Keratinocyte (primary cell): ENCODE results near the gene BNC2. TPM values are rescaled to one million over a fixed set of nuclear protein-coding genes. Genes with fewer than 3 reads are reported as not detected.

ENCODE experiments used
- DNase-seq: peaks from one replicate; pipeline ENCODE4 v3.0.0-alpha.2; 2011; ENCODE audit warnings: low read depth, missing footprints, low spot score
- FAIRE-seq: peaks from 2 replicates; lab custom pipeline; 2011; peaks lifted over from hg19 to GRCh38; lab: Jason Lieb, UNC
- H2AFZ ChIP-seq: 2 replicates; pipeline ENCODE4 v1.6.0; 2012; ENCODE audit warnings: low read length, control low read depth, inconsistent platforms; ENCODE audit not compliant: control insufficient read depth
- H3K27ac ChIP-seq: 2 replicates; pipeline ENCODE4 v1.5.1; 2011; ENCODE audit warnings: low read length; ENCODE audit not compliant: control insufficient read depth, insufficient read depth
- H3K27me3 ChIP-seq: 3 replicates; pipeline ENCODE4 v1.6.0; 2011; ENCODE audit warnings: low read length; ENCODE audit not compliant: control insufficient read depth, insufficient read depth; ENCODE audit errors: extremely low read depth
- H3K36me3 ChIP-seq, 2 experiments: 2 replicates in 1 of 2; 3 replicates in 1 of 2; pipeline ENCODE4 v1.5.1; 2011; ENCODE audit warnings: low read length in 2 of 2, mild to moderate bottlenecking in 1 of 2; ENCODE audit not compliant: control insufficient read depth in 2 of 2, insufficient read depth in 2 of 2; ENCODE audit errors: extremely low read depth in 1 of 2
- H3K4me1 ChIP-seq: 3 replicates; pipeline ENCODE4 v1.5.1; 2011; ENCODE audit warnings: low read length; ENCODE audit not compliant: control insufficient read depth, insufficient read depth; ENCODE audit errors: extremely low read depth
- H3K4me2 ChIP-seq: 3 replicates; pipeline ENCODE4 v1.6.0; 2011; ENCODE audit warnings: low read depth, low read length; ENCODE audit not compliant: control insufficient read depth, insufficient read depth; ENCODE audit errors: extremely low read depth
- H3K4me3 ChIP-seq, 3 experiments: fragments of 200-600 bp in 1 of 3; sonication (generic) in 1 of 3; 2 replicates in 2 of 3; 3 replicates in 1 of 3; pipeline ENCODE4 v1.5.1; 2011 to 2016; ENCODE audit warnings: low read length in 3 of 3, mild to moderate bottlenecking in 3 of 3, control low read depth in 2 of 3, inconsistent platforms in 1 of 3, low read depth in 1 of 3, mixed read lengths in 1 of 3, mixed run types in 1 of 3, moderate library complexity in 1 of 3; ENCODE audit not compliant: control insufficient read depth in 2 of 3, insufficient read depth in 2 of 3; ENCODE audit errors: extremely low read depth in 1 of 3
- H3K79me2 ChIP-seq: 2 replicates; pipeline ENCODE4 v1.6.0; 2012; ENCODE audit warnings: low read length; ENCODE audit not compliant: control insufficient read depth, insufficient read depth
- H3K9ac ChIP-seq: 3 replicates; pipeline ENCODE4 v1.6.0; 2011; ENCODE audit warnings: low read length; ENCODE audit not compliant: control insufficient read depth, insufficient read depth; ENCODE audit errors: extremely low read depth
- H3K9me1 ChIP-seq: 3 replicates; pipeline ENCODE4 v1.6.0; 2011; ENCODE audit warnings: low read length; ENCODE audit not compliant: control insufficient read depth, insufficient read depth; ENCODE audit errors: extremely low read depth
- H3K9me3 ChIP-seq: 2 replicates; pipeline ENCODE4 v1.5.1; 2012; ENCODE audit warnings: low read depth, low read length; ENCODE audit not compliant: control insufficient read depth
- H4K20me1 ChIP-seq: 3 replicates; pipeline ENCODE4 v1.6.0; 2011; ENCODE audit warnings: low read length; ENCODE audit not compliant: control insufficient read depth, insufficient read depth; ENCODE audit errors: extremely low read depth
- EZH2 ChIP-seq: IDR thresholded peaks from one replicate; pipeline ENCODE4 v1.6.1; 2012; ENCODE audit warnings: inconsistent platforms, mild to moderate bottlenecking, low read length, moderate library complexity
- dilution Hi-C: fragments of 300-500 bp; cut with MboI; formaldehyde crosslinking; loops from one replicate; pipeline ENCODE4 v1.7.0; 2020; ENCODE audit warnings: low sequenced_read_pairs; ENCODE audit not compliant: extremely low pct_ligation_motif_present
- polyA plus RNA-seq, 5 experiments: library from polyadenylated mRNA; depleted of rRNA in 3 of 5; stranded (reverse) in 3 of 5; stranded (forward) in 1 of 5; unstranded in 1 of 5; fragments of >200 nt; gene quantifications; 1 replicate in 1 of 5; 2 replicates in 3 of 5; 3 replicates in 1 of 5; pipeline versions ENCODE4 v1.2.1 to v1.2.3, GENCODE V29; 2011 to 2012; ENCODE audit warnings: missing spikeins in 2 of 5, low read depth in 1 of 5, low replicate concordance in 1 of 5
- TF ChIP-seq, protein P1 (sequence below), 3 experiments: IDR thresholded peaks in 1 of 3; conservative IDR thresholded peaks in 1 of 3; optimal IDR thresholded peaks in 1 of 3; 2 replicates in 2 of 3; 3 replicates in 1 of 3; pipeline versions ENCODE3 to v1.5.1; 2011; ENCODE audit warnings: low read length in 3 of 3, mild to moderate bottlenecking in 3 of 3, moderate library complexity in 2 of 3, control low read depth in 1 of 3, inconsistent platforms in 1 of 3; ENCODE audit not compliant: insufficient read depth in 2 of 3; ENCODE audit errors: extremely low read depth in 1 of 3

BNC2 gene
- polyA plus RNA-seq, 1 donor (not counting 4 experiments of a cell fraction or from before 2014, with no cell fraction given): 1.1 TPM

DNA sequence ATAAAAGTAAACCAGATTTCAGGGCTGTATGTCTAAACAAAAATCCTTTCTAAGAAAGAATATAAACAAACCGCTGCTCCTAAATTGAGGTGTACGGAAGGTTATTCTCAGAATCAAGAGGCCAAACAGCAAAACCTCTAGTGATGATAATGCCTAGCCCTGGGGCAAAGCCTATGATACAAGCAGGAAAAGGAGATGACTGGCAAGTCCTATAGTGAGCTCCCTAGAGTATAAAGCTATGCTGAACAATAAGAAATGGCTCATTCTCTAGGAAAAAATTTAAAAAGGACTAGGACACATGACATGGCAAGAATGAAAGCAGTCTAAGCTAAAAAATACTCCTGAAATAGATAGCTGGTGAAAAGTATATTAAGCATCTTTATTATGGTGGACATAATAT, 187.1 kb downstream of the BNC2 start:
- no peak overlapping the region for H3K4me3 ChIP-seq
- no peak overlapping the region for H3K9ac ChIP-seq
- no peaks in the 10 kb centered on the region for H3K79me2 ChIP-seq
- no peak for TF ChIP-seq EZH2
- TF ChIP-seq, protein P1, sequence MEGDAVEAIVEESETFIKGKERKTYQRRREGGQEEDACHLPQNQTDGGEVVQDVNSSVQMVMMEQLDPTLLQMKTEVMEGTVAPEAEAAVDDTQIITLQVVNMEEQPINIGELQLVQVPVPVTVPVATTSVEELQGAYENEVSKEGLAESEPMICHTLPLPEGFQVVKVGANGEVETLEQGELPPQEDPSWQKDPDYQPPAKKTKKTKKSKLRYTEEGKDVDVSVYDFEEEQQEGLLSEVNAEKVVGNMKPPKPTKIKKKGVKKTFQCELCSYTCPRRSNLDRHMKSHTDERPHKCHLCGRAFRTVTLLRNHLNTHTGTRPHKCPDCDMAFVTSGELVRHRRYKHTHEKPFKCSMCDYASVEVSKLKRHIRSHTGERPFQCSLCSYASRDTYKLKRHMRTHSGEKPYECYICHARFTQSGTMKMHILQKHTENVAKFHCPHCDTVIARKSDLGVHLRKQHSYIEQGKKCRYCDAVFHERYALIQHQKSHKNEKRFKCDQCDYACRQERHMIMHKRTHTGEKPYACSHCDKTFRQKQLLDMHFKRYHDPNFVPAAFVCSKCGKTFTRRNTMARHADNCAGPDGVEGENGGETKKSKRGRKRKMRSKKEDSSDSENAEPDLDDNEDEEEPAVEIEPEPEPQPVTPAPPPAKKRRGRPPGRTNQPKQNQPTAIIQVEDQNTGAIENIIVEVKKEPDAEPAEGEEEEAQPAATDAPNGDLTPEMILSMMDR (optimal IDR thresholded peaks at IDR 0.05 in 1 of 3, IDR thresholded peaks at IDR 0.05 in 1 of 3, conservative IDR thresholded peaks at IDR 0.05 in 1 of 3; ENCODE audit: extremely low read depth in 1 of 3, insufficient read depth in 2 of 3, low read length in 3 of 3): no peak
- H3K9me1 ChIP-seq: no peaks in the 10 kb centered on the region
- no peak for DNase-seq
- no peaks in the 10 kb centered on the region for H3K27me3 ChIP-seq
- no peak overlapping the region for H3K27ac ChIP-seq
- no peak overlapping the region for H3K4me2 ChIP-seq
- no peak overlapping the region for H2AFZ ChIP-seq
- no peaks in the 10 kb centered on the region for H3K9me3 ChIP-seq
- no peaks in the 10 kb centered on the region for H3K4me1 ChIP-seq
- no peaks in the 10 kb centered on the region for H3K36me3 ChIP-seq
- dilution Hi-C loops: no loop called here
- no peaks in the 10 kb centered on the region for H4K20me1 ChIP-seq
- FAIRE-seq: no peak

DNA sequence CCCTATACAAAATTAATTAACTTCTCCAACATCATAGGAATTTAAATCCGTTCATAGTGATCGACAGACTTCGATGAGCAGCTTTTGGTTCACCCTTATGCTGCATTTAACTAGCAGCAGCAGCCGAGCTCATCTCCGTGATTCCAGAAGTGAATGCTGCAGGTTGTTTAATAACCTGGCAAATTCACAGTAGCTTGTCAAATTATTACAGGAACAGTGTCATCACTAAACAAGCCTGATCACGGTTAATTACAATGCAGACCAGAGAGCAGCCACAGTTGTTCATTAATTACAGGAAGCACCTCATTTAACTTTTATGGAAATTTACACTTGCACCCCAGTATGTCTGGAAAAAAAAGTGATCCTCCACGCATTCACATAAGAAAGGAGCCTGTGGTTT, 188.2 kb downstream of the BNC2 start:
- no peaks in the 10 kb centered on the region for H3K9me3 ChIP-seq
- H3K4me2 ChIP-seq: no peak overlapping the region
- no peak overlapping the region for H3K4me3 ChIP-seq
- DNase-seq (no peak), FAIRE-seq (no peak)
- H3K27ac ChIP-seq: no peak overlapping the region
- no peaks in the 10 kb centered on the region for H3K36me3 ChIP-seq
- no peaks in the 10 kb centered on the region for H3K9me1 ChIP-seq
- no peak overlapping the region for H3K9ac ChIP-seq
- H3K27me3 ChIP-seq: no peaks in the 10 kb centered on the region
- H2AFZ ChIP-seq: no peak overlapping the region
- TF ChIP-seq, protein P1 (optimal IDR thresholded peaks at IDR 0.05 in 1 of 3, IDR thresholded peaks at IDR 0.05 in 1 of 3, conservative IDR thresholded peaks at IDR 0.05 in 1 of 3; ENCODE audit: extremely low read depth in 1 of 3, insufficient read depth in 2 of 3, low read length in 3 of 3): no peak
- TF ChIP-seq EZH2: no peak
- no peaks in the 10 kb centered on the region for H4K20me1 ChIP-seq
- dilution Hi-C loops: no loop called here
- no peaks in the 10 kb centered on the region for H3K4me1 ChIP-seq
- H3K79me2 ChIP-seq: no peaks in the 10 kb centered on the region
